DLD1 (cell line): ENCODE results near the gene HSP90AB1.

Source experiments
- in situ Hi-C: cut with HindIII; loops from 2 replicates; pipeline ENCODE4 v1.10.0; 2017; ENCODE audit warnings: low sequenced_read_pairs

HSP90AB1 gene

GRCh38 chr6:44265007-44265721 is 18.3 kb downstream of the HSP90AB1 start, which contains the start of gene NFKBIE:
Gene NFKBIE, minus strand, starts transcription at chr6:44265551. Its CDS starts 205 bp downstream, at chr6:44265346.
- in situ Hi-C loops: no loop called here

DNA sequence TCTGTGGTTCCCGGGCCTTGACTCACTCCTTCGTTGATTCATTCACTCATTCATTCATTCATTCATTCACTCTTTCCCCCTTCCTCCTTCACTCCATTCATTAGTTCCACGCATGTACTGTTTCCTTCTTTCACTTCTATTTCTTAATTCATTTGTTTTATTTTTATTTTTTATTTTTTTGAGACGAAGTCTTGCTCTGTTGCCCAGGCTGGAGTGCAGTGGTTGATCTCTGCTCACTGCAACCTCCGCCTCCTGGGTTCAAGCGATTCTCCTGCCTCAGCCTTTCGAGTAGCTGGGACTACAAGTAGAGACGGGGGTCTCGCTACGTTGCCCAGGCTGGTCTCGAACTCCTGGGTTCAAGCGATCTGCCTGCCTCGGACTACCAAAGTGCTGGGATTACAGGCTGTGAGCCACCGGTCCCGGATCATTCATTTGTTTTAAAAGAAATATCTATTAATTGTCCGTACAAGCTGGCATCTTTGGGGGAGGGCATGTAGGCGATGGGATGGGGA is 18.9 kb downstream of the HSP90AB1 start:
- in situ Hi-C loops: no loop called here

DNA sequence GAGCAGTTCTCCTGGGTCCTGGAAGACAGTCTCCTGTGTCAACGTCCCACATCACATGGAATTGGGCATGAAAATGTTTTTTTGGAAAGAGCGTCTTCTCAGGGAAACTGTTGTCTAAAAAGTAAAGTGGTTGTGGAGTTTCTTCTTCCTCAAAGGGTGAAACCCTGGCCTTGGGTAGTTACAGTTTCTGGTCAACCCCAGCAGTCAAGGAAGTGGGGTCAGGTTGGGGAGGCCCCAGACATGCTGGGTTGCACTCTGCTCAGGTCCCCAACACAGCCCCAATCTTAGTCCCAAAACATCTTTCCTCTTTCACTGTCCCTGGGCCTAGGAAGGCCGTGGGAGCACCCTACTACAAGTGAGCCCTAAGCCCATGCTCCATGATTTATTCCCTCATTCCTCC is 19.4 kb downstream of the HSP90AB1 start:
- in situ Hi-C loops: no loop called here

- in situ Hi-C loops: no loop called here
These were observed 20.4 kb downstream of the HSP90AB1 start for GRCh38 chr6:44267252-44267651.

- in situ Hi-C loops: no loop called here
These were observed 21.3 kb downstream of the HSP90AB1 start for GRCh38 chr6:44268095-44268628.

DNA sequence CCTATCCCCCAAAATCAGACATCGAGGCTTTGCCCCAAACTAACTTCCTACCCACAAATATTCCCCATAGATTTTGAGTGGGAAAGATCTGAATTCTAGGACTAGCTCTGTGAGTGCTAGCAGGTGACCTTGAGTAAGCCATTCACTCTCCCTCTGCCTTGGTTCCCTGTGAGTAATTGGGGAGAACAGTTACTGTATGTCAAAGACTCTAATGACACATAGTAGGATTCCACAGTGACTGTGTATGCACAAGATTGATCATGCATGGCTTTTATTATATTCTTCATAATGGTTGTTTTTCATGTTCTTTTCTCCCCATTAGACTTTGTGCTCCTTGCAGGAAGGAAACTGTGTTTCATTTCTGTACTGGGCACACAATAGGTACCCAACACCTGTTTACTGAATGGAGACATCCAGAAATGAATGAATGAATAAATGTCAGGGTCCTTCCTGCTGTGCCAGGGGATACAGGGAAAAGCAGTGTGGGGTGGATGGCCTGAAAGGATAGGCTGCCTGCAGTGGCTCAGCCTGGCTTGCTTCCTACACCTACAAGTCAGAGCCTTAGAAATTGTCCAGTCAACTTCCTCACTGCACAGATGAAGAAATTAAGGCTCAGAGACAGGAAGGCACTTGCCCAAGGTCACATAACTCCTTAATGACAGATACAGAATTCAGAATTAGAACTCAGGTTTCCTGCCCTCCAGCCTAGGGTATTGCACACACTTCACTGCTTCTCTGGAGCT is 22.4 kb downstream of the HSP90AB1 start:
- in situ Hi-C loops: no loop called here

DNA sequence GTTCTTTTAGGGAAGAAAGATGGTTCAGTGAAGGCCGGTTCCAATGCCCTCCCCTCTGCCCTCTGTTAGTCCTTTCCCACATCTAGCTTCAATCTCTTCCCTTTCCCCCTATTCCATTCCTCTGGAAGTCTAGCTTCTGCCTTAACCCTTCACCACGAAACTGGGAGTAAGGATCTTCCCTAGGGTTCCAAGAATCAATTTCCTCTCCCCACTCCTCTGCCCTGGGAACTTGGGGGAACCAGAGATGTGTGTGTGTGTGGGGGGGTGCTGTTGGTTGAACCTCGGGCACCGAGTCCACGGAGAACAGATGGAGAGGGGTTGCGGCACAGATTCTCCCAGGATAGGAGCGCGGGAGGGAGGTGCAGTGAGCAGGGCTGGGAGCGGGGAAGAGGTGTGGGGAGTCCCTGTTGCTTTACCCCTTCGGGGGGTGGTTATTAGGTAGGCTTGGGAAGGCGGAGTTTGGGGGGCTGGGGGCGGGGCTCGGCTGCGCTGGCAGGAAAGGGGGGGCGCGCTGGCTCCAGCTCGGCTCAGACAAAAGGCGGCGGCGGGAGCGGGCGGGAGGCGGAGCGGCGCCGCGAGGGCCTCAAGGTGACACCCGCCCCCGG is 23.1 kb downstream of the HSP90AB1 start, which contains the start of gene TMEM151B:
TMEM151B (plus strand) TSS at position 530 of the 605 bp plus-strand sequence. CDS start 293 bp downstream, outside the sequence.
- in situ Hi-C loops: no loop called here

DNA sequence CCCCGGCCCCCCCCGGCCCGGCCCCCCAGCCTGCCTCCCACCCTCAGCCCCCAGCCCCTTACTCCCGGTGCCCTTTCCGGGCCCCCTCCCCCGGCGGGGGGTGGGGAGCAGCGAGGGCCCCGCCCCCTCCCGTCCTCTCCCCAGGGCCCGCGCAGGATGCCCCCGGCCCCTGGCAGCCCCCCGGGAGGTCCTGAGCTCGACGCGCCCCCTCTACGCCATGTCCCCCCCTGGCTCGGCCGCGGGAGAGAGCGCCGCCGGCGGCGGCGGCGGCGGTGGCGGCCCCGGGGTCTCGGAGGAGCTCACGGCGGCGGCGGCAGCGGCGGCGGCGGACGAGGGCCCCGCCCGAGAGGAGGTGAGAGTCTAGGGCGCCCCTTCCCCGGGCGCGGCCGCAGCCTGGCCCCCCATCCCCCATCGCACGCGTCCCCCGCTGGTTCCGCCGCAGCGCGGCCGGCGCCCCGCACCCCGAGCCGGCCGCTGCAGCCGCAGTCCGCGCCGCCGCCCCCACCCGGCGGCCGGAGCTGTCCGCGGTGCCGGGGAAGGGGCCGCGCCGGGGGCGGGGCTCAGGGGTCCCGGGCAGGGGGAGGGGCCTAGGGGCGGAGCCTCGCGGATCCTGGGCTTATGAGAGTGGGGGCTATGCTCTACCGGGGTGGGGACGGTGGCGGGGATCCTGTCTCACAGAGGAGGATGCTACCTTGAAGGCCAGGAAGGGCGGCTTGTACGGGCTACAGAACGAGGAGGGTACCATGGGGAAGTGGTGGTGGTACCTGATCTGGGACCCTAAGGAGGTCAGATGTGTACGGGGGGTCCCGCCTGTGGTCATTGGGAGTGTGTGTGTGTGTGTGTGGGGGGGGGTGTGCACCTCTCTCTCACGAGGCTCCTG is 23.9 kb downstream of the HSP90AB1 start:
- in situ Hi-C loops: no loop called here

GRCh38 chr6:44271406-44271723 is 24.5 kb downstream of the HSP90AB1 start:
- in situ Hi-C loops: no loop called here

DNA sequence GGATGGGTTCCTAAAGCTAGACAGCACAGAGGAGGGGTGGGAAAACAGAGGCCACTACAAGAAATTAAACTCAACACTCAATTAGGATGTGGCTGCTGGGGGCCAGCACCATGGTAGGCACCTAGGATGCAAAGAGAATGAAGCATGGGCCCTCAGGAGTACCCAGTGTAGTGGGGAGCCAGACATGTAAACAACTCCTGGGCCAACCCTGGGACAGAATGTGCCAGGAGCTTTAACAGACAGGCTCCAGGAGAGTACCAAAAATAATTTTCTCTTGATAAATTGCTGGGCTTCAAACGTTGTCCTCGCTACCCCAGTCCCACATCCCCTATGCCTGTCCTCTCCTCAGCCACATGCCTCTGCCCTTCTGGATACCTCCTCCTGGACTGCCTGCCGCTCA is 25.0 kb downstream of the HSP90AB1 start:
- in situ Hi-C loops: no loop called here

DNA sequence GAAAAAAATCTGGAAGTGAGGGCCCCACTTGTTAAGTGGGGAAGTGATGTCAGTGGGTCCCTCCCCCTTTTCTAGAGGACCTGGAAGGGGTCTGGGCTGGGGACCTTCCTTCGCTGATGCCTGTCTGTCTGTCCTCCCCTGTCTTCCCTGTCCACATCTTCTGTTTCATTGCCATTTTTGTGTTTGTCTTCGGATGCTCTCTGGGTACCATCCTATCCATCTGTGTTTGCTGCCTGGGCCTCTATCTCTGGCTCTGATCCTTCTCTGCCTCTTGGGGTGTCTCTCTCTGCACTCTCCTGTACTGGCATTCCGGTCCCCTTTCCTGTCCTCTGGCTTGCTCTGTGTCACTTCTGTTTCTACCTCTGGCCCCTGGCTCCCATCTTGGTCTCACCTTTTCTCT is 25.6 kb downstream of the HSP90AB1 start:
- in situ Hi-C loops: no loop called here

- in situ Hi-C loops: no loop called here
These were observed 26.2 kb downstream of the HSP90AB1 start for GRCh38 chr6:44272999-44273566.

DNA sequence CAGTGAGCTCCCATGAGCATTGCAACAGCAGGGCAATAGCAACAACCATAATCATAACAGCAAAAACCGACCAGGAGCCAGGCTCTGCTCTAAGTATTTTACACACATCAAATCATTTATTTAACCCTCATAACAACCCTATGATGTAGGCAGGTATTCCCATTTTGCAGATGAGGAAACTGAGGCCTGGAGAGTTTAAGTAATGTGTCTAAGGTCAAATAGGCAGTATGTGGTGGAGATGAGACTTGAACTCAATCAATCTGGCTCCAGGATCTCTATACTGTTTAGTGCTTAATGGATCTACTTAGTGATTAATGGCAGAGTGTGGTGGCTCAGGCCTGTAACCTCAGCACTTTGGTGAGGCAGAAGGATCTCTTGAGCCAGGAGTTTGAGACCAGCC is 26.7 kb downstream of the HSP90AB1 start:
- in situ Hi-C loops: no loop called here

DNA sequence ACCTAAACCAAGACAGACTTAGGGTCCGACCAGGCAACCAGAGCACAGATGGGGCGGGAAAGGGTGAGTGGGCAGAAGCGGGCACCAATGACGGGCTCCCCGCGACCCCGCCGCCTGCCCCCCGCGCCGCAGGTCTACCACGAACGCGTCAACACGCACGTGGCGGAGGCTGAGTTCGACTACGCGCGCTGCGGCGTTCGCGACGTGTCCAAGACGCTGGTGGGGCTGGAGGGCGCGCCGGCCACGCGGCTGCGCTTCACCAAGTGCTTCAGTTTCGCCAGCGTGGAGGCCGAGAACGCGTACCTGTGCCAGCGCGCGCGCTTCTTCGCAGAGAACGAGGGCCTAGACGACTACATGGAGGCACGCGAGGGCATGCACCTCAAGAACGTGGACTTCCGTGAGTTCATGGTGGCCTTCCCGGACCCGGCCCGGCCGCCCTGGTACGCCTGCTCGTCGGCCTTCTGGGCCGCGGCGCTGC is 28.4 kb downstream of the HSP90AB1 start:
- in situ Hi-C loops: no loop called here

GRCh38 chr6:44275749-44276648 is 29.1 kb downstream of the HSP90AB1 start:
- in situ Hi-C loops: no loop called here

DNA sequence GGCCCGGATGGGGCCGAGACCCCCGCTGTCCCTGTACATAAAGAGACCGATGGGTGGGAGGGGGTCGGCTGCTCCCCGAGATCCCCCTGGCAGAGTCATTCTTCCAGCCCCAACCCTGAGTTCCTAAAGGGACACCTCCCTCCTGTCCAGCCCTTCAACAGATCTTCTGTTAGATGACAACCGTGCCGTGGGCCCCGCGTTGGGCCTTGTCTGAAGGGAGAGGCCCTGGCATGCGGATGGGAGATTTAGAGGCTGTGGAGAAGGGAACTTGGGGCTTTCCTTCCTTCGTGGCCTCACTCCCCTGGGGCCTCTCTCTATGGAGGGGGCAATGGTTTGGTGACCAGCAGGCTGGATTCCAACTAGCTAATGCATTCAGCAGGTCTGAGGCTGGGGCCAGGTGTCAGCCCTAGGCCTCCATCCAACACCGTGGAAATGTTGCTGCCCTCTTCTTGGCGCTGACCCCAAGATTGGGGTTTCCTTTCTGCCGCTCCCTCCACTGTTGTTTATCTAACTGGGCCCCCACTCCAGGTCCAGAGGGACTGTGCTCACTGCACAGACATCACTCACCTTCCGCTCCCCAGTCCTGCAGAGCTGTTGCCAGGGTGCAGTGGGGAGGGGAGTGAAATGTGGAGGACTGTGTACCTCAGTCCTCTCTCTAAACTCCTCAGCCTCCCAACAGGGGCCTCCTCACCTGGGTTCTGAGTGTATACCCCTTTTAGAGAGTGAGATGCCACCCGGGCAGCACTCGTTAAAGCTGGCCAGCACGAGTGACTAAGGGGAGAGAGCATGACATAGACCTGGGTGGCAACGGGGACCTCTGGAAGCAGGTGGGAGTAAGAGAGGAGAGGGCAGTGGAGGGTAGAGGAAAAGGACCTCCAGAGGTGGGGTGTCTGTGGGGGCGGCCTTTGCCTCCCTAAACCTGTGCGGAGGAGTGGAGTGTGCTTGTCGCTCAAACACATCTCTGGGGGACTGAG is 30.1 kb downstream of the HSP90AB1 start:
- in situ Hi-C loops: no loop called here

GRCh38 chr6:44277763-44278162 is 30.9 kb downstream of the HSP90AB1 start:
- in situ Hi-C loops: no loop called here

- in situ Hi-C loops: no loop called here
These were observed 31.4 kb downstream of the HSP90AB1 start for GRCh38 chr6:44278315-44278714.
